HFFc6 (cell line): ENCODE data around the gene GATAD2B. TPM values are rescaled to one million over a fixed set of nuclear protein-coding genes. Genes with fewer than 3 reads are reported as not detected.

Source experiments
- DNase-seq: peaks from one replicate; pipeline ENCODE4 v3.0.0-alpha.2; 2018
- H3K27ac Mint-ChIP-seq: 2 replicates; pipeline ENCODE4 v1.8.0; 2020; ENCODE audit warnings: mild to moderate bottlenecking, mixed read lengths
- H3K27me3 Mint-ChIP-seq: 2 replicates; pipeline ENCODE4 v1.8.0; 2021; ENCODE audit warnings: mild to moderate bottlenecking, moderate library complexity, mixed read lengths; ENCODE audit not compliant: insufficient read depth
- H3K36me3 Mint-ChIP-seq: 2 replicates; pipeline ENCODE4 v1.8.0; 2021; ENCODE audit warnings: low read depth, mixed read lengths
- H3K4me1 Mint-ChIP-seq: 2 replicates; pipeline ENCODE4 v1.8.0; 2020; ENCODE audit warnings: low read depth, mixed read lengths
- H3K4me3 Mint-ChIP-seq: 2 replicates; pipeline ENCODE4 v1.8.0; 2020; ENCODE audit warnings: mild to moderate bottlenecking, moderate library complexity, mixed read lengths
- H3K9me3 Mint-ChIP-seq: 2 replicates; pipeline ENCODE4 v1.8.0; 2020; ENCODE audit warnings: mild to moderate bottlenecking, mixed read lengths
- total RNA-seq, 6 experiments: library from RNA; stranded (reverse); fragmentation: NEBNext Ultra II Directional; extraction: Animal tissue kit (Norgen Biotek cat#: 25700); gene quantifications; 2 replicates in 1 of 6; 3 replicates in 5 of 6; pipeline ENCODE4 v1.2.3, GENCODE V29; 2021
- TF ChIP-seq, protein P1 (sequence below): fragments of 200-600 bp; sonication (generic); IDR thresholded peaks from 2 replicates; pipeline ENCODE4 v1.5.0; 2021; ENCODE audit warnings: antibody characterized with exemption, mild to moderate bottlenecking

GATAD2B gene
- total RNA-seq, 6 experiments from 2014 or later: 29.3 to 40.9 (median 38.4) TPM

DNA sequence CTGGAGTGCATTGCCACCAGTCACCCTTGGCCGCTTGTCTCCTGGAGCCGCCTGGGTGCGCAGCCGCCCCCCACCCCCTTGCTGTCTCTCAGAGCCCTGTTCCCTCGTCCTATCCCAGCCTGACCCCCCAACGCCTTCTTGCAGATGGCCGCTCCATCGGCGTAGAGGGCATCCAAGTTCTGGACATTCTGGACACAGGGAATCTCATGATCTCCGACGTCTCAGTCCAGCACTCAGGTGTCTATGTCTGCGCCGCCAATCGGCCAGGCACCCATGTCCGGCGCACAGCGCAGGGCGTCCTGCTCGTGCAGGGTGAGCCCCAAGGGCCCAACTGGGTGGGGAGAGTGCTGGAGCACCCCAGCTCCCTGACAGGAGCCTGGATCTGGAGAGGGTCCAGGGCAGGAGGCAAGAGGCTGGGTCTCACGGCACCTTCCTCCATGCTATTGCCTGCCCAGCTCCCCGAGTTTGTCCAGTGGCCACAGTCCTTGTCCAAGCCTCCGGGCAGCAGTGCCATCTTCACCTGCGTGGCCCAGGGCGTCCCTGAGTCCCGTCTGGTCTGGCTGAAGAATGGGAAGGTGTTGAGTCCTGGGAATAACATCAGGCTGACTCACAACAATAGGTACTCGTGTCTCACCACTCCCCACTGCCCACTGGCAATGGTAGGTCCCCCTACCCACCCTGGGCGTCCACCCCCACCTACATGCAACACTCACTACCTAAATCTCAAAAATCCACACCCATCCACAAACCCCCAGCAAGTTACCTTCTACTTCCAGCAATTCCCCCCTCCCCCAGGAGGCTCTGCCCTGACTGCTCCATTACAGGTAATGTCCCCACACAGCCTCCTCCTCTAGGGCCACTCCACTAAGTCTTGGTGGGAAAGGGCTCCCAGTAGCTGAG, 123.0 kb downstream of the GATAD2B start:
- no peaks in the 10 kb centered on the region for H3K9me3 Mint-ChIP-seq
- TF ChIP-seq, protein P1, sequence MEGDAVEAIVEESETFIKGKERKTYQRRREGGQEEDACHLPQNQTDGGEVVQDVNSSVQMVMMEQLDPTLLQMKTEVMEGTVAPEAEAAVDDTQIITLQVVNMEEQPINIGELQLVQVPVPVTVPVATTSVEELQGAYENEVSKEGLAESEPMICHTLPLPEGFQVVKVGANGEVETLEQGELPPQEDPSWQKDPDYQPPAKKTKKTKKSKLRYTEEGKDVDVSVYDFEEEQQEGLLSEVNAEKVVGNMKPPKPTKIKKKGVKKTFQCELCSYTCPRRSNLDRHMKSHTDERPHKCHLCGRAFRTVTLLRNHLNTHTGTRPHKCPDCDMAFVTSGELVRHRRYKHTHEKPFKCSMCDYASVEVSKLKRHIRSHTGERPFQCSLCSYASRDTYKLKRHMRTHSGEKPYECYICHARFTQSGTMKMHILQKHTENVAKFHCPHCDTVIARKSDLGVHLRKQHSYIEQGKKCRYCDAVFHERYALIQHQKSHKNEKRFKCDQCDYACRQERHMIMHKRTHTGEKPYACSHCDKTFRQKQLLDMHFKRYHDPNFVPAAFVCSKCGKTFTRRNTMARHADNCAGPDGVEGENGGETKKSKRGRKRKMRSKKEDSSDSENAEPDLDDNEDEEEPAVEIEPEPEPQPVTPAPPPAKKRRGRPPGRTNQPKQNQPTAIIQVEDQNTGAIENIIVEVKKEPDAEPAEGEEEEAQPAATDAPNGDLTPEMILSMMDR: no peak
- H3K4me1 Mint-ChIP-seq: no peaks in the 10 kb centered on the region
- no peak for DNase-seq
- peaks cover 2% of the 10 kb centered on the region for H3K27me3 Mint-ChIP-seq
- no peak overlapping the region for H3K4me3 Mint-ChIP-seq
- no peaks in the 10 kb centered on the region for H3K36me3 Mint-ChIP-seq
- no peak overlapping the region for H3K27ac Mint-ChIP-seq

DNA sequence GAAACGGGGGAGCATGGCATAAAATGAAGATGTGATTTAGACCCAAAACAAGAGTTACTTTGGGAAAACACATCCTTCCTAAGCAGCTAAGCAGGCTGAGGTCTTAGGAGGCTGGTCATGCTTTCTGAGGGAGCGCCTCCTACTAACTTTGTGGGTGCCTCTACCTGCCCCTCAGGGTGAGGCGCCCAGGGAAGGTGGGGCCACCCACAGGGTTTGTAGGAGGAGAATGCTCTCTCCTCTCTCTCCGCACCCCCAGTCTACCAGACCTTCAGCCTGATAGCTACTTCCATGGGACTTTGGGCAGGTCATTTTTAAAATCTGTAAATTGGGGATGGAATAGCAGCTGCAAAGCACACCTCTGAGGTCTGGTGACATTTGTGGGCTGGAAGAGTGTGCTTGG, 123.8 kb downstream of the GATAD2B start:
- Mint-ChIP-seq H3K27me3 (peaks cover 2% of the 10 kb centered on the region), H3K4me1 (no peaks in the 10 kb centered on the region), H3K36me3 (no peaks in the 10 kb centered on the region), H3K9me3 (no peaks in the 10 kb centered on the region), H3K4me3 (no peak overlapping the region), H3K27ac (no peak overlapping the region)
- no peak for DNase-seq
- TF ChIP-seq, protein P1: no peak

DNA sequence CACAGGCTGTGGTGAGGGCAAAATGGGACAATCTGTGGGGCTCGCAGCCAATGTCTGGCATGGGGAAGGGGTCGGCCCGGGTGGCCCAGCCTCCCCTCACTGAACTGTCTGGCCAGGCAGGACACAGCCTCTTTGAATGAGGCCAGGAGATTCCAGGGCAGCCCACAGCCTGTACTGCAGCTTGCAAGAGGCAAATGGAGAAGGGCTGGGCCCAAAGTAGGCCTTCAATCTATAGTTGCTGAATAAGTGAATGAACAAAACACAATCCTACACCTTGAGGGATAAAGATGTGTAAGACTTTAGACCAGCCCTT, 124.3 kb downstream of the GATAD2B start:
- Mint-ChIP-seq H3K4me3 (no peak overlapping the region), H3K27me3 (peaks cover 2% of the 10 kb centered on the region)

DNA sequence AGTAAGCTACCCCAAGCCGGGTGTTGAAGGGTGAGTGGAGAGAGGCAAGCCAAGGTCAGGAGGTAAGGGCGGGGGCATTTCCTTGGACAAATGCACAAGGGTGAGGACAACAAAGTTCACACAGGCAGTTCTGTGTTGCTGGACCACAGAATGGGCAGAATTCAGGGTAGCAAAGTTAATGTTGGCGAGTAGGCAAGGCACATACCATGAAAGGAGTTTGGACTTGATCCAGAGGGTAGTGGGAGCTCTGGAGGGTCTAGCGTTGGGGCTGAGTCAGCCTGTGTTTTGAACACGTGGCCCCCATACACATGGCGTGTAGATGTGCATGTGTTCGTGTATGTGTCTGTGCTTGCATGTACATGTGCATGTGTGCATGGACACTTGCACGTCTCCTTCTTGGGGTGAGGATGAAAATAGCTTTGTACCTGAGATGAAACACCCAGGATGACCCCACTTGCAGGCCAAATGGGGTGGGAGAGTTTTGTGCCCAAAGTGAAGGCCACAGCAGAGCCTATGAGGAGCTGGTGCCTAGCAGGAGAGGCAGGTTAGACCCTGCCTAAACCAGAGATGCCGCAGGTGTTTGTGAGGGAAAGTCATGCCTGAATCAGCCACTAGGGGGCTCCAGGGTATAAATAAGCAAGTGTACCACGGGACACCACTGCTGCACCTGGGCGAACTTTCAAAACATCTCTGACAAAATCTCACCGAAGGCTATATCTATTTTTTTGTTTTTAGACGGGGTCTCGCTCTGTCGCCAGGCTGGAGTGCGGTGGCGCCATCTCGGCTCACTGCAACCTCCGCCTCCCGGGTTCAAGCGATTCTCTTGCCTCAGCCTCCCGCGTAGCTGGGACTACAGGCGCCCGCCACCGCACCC, 125.7 kb downstream of the GATAD2B start:
- Mint-ChIP-seq H3K4me1 (no peaks in the 10 kb centered on the region; the same call in 1 of the 2 replicates), H3K27ac (no peak overlapping the region), H3K4me3 (no peak overlapping the region), H3K9me3 (no peaks in the 10 kb centered on the region), H3K27me3 (peaks cover 2% of the 10 kb centered on the region), H3K36me3 (no peaks in the 10 kb centered on the region)
- peak; percentile 43 for DNase-seq
- TF ChIP-seq, protein P1: peak; percentile 94

More for the DNA sequence above, 124.3 kb downstream of the GATAD2B start:
- Mint-ChIP-seq H3K36me3 (no peaks in the 10 kb centered on the region), H3K27ac (no peak overlapping the region), H3K4me1 (no peaks in the 10 kb centered on the region), H3K9me3 (no peaks in the 10 kb centered on the region)
- TF ChIP-seq, protein P1: no peak
- DNase-seq: no peak

DNA sequence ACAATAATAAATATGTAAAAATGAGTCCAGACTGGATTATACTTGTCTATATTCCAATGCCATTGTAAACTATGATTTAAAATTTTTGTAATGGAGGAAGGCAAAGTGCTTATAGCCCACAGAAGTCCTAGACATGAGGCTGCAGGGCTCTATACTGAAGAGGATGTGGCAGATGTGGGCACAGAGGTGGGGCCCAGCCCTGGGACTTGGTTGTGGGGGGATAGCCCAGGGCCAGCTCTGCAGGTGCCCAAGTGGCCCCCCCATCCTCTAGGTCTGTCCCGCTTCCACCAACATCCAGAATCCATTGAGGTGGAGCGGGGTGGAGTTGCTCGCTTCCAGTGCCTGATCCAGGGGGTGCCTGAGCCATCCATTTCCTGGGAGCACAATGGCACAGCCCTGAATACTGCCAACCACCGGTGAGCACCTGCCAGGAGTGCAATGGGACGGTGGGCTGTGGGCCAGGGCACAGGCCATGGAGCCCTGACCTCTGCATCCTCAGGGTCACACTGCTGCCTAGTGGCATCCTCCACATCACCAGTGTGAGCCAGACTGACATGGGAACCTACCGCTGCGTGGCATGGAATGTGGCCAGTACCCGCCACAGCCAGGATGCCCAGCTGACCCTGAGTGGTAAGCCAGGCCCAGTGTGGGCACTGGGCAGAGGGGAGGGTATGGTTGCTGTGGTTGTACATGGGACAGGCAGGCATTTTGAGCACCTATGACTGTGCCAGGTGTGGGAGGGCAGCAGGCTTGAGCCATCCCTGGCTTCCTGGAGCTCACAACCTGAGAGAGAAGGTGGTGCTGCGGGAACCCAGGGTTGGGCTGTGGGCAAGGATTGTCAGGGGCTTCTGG, 126.6 kb downstream of the GATAD2B start:
- DNase-seq: no peak
- H3K4me3 Mint-ChIP-seq: no peak overlapping the region
- peaks cover 2% of the 10 kb centered on the region for H3K27me3 Mint-ChIP-seq
- H3K27ac Mint-ChIP-seq: no peak overlapping the region
- H3K36me3 Mint-ChIP-seq: no peaks in the 10 kb centered on the region
- TF ChIP-seq, protein P1: no peak
- H3K9me3 Mint-ChIP-seq: no peaks in the 10 kb centered on the region
- H3K4me1 Mint-ChIP-seq: peaks cover 9% of the 10 kb centered on the region
